Esophagus (tissue), 2 donors: ENCODE data around the gene ST8SIA1. TPM values are rescaled to one million over a fixed set of nuclear protein-coding genes. Genes with fewer than 3 reads are reported as not detected.

Experiments used
- H3K27ac ChIP-seq, 2 donors: one replicate each; pipeline ENCODE4 v1.5.1; 2013; ENCODE audit warnings: low read depth in 2 of 2, mild to moderate bottlenecking in 2 of 2, inconsistent platforms in 1 of 2, low read length in 1 of 2, moderate library complexity in 1 of 2
- H3K27me3 ChIP-seq, 2 donors: one replicate each; pipeline ENCODE4 v1.6.1; 2013; ENCODE audit warnings: low read length in 2 of 2, control low read depth in 1 of 2, mild to moderate bottlenecking in 1 of 2; ENCODE audit not compliant: insufficient read depth in 2 of 2, control insufficient read depth in 1 of 2
- H3K36me3 ChIP-seq, 2 donors: one replicate each; pipeline ENCODE4 v1.6.1; 2013; ENCODE audit warnings: low read length in 1 of 2; ENCODE audit not compliant: control insufficient read depth in 2 of 2, insufficient read depth in 2 of 2
- H3K4me1 ChIP-seq, 2 donors: one replicate each; pipeline ENCODE4 v1.6.1; 2013; ENCODE audit warnings: low read length in 1 of 2; ENCODE audit not compliant: control insufficient read depth in 2 of 2, insufficient read depth in 2 of 2
- H3K4me3 ChIP-seq, 2 donors: one replicate each; pipeline ENCODE4 v1.5.1; 2013; ENCODE audit warnings: low read length in 2 of 2, mild to moderate bottlenecking in 2 of 2, low read depth in 1 of 2, moderate library complexity in 1 of 2
- H3K9me3 ChIP-seq, 2 donors: one replicate each; pipeline ENCODE4 v1.6.1; 2013; ENCODE audit warnings: mild to moderate bottlenecking in 2 of 2, low read depth in 1 of 2, low read length in 1 of 2, moderate library complexity in 1 of 2; ENCODE audit not compliant: control insufficient read depth in 2 of 2, insufficient read depth in 1 of 2
- WGBS, 2 donors: extraction: QIAGEN DNeasy Blood & Tissue Kit; methylation state at CpG; one replicate each; pipeline ENCODE4 v1.1.7; 2013; 5-methylcytosine and 5-hydroxymethylcytosine counted together
- polyA plus RNA-seq, 2 donors: library from polyadenylated mRNA; stranded (reverse); fragments of 200-250 nt; gene quantifications; one replicate each; pipeline ENCODE4 v1.2.3, GENCODE V29; 2013
- donor health status: healthy with polysubstance abuse.
- donor health status: Bipolar disorder and iron deficiency.

ST8SIA1 gene
- polyA plus RNA-seq, 2 donors: 0.83 to 1.1 TPM

DNA sequence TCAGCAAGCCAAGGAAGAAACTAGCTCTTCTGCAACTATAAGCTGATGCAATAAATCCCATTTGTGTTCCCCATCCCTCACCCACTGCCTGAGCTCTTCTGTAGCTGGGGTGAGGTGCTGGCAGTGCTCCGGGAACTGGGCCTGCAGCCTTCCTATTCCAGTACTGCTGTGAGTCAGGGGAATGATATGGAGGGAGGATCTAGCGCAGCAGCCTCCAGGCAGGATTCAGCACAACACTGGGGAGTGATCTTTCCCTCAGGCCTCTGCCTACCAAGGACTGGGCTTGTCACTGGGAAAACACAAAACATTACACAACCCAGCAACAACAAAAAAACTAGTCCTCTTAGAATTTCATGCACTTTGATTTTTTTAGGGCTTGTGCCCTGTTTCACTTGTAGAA, 58.7 kb downstream of the ST8SIA1 start:
- Histone ChIP-seq H3K27ac (peak overlapping the region; percentile 78 to 88), H3K4me1 (peaks cover 0 to 3% of the 10 kb centered on the region in 2 donors), H3K36me3 (no peaks in the 10 kb centered on the region), H3K9me3 (no peaks in the 10 kb centered on the region), H3K4me3 (no peak overlapping the region), H3K27me3 (no peaks in the 10 kb centered on the region)
- 35 to 50% methylated on average over 2 of the region's 2 CpGs for WGBS, 2 donors

DNA sequence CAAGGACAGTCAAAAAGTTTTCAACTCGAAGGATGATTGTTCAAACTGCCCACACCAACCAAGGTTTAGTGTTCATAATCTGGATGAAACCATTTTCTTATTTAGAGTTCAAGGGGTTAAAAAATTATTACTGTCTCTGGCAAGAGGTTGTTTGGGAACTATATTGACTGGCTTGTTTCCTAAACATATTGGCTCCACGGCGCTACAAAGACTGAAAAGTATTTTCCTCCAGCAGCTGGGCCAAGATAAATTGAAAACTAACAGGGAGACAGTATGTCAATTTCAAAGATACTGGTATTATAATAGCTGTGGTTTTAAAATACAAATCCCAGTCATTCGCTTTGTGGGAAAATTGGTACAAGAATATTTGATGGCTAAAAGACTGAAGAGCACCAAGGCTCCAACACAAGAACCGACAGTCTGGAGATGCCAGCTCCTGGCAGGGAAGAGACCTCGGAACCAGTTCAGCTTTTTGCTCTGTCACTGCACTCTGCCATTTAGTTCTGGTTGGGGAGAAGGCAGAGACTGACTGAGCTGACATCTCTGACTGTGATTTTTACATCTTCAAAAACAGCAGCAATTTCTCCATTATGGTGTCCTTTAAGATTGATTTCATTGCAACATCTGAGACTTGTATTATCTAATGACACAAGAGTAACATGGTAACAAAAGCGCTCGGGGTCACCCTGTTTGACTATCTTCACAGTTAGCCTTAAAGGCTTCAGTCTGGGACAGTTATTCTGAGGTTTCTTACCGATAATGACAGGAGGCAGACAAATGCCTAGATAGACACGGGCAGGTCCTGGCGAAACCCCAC, 62.0 kb downstream of the ST8SIA1 start:
- Histone ChIP-seq H3K4me1 (peaks cover 0 to 3% of the 10 kb centered on the region in 2 donors), H3K4me3 (no peak overlapping the region), H3K9me3 (no peaks in the 10 kb centered on the region), H3K27me3 (no peaks in the 10 kb centered on the region), H3K36me3 (no peaks in the 10 kb centered on the region), H3K27ac (no peak overlapping the region)
- WGBS, 2 donors: 56 to 61% methylated on average over 11 of the region's 11 CpGs

DNA sequence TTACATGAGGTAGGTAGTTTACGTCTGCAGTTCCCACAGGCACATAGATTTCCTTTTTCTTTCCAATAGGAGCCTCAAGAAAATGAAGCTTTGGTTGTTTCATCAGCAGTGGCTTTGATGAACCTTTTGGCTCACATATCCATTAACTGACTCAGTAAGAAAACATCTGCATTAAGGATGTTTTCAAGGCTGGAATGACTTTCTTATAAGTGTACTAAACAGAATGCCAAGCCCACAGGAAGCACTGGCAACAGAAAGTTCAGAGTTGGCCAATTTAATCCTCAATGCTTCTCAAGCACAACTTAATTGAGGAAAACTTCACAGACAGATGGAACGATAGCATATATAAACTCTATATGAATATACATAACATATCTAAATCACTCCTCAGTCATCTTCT, 63.5 kb downstream of the ST8SIA1 start:
- Histone ChIP-seq H3K4me1 (no peaks in the 10 kb centered on the region), H3K36me3 (no peaks in the 10 kb centered on the region), H3K4me3 (no peak overlapping the region), H3K27ac (no peak overlapping the region), H3K9me3 (no peaks in the 10 kb centered on the region), H3K27me3 (no peaks in the 10 kb centered on the region)
- WGBS, 2 donors: 46 to 65% methylated on average over 2 of the region's 2 CpGs

DNA sequence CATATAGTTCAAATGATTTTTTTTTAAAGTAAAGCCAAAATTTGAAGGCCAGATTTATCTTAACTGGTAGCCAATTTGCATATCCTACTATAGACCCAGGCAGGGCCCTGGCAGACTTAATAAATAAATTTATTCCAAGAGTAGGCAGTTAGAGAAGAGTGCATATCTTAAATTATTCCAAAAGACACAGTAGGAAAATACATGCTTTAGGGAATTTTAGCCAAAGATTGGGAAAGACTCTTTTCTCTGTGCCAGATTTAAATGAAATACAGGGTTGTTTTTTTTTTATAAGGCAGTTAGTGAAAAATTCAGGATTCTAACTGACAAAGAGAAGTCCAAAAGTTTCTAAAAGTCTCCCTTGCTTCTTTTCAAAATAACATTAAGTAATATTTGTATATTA, 65.5 kb downstream of the ST8SIA1 start:
- Histone ChIP-seq H3K4me3 (no peak overlapping the region), H3K27me3 (no peaks in the 10 kb centered on the region), H3K4me1 (no peaks in the 10 kb centered on the region), H3K27ac (no peak overlapping the region), H3K9me3 (no peaks in the 10 kb centered on the region), H3K36me3 (no peaks in the 10 kb centered on the region)

DNA sequence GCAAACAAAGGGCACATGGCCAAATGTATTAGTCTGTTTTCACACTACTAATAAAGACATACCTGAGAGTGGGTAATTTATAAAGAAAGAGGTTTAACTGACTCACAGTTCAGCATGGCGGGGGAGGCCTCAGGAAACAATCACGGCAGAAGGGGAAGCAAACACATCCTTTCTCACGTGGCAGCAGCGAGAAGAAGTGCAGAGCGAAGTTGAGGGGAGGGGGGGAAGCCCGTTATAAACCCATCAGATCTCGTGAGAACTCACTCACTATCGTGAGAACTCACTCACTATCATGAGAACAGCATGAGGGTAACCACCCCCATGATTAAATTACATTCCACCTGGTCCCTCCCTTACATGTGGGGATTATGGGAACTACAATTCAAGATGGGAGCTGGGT, 66.1 kb downstream of the ST8SIA1 start:
- 66 to 73% methylated on average over 8 of the region's 8 CpGs for WGBS, 2 donors
- no peaks in the 10 kb centered on the region for H3K27me3 ChIP-seq
- H3K9me3 ChIP-seq: no peaks in the 10 kb centered on the region
- H3K36me3 ChIP-seq: no peaks in the 10 kb centered on the region
- H3K4me3 ChIP-seq: no peak overlapping the region
- no peak overlapping the region for H3K27ac ChIP-seq
- no peaks in the 10 kb centered on the region for H3K4me1 ChIP-seq

DNA sequence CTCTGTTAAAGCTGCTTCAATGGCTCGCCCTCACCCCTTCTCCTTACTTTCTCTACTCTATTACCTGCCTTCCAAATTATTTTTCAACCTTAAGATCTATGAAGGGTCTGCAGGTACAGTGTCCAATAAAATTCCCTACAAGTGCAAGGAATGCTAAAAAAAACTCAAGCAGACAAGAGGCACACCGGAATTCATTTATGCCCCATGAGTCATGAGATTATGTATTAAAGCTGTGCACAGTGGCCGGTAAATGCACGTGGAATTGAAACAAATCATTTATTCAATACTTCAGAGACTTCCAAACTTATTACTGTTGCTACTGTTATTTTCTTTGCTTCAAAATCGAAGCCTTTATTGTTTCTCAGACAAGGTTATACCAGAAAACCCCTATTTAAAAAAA, 68.4 kb downstream of the ST8SIA1 start:
- Histone ChIP-seq H3K9me3 (no peaks in the 10 kb centered on the region), H3K4me1 (no peaks in the 10 kb centered on the region), H3K27me3 (no peaks in the 10 kb centered on the region), H3K4me3 (no peak overlapping the region), H3K27ac (no peak overlapping the region), H3K36me3 (no peaks in the 10 kb centered on the region)
- WGBS, 2 donors: 72 to 80% methylated on average over 5 of the region's 5 CpGs

DNA sequence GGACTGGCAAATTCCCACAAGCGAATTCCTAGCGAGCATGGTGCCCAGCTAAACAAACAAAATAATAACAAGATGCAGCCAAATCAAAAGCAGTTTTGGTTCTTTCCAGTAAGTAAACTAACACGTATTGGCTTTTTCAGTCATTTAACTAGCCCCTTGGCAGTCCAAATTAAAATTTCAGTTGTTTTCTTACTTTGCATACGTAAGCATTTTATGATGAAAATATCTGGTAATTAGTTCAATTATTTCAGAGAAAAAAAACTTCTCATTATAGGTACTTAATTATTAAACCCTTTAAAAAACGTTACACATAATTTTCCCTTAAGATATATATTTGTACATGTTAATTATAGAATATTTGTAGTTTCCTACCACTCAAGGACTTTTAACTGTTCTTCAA, 70.1 kb downstream of the ST8SIA1 start:
- H3K36me3 ChIP-seq: no peaks in the 10 kb centered on the region
- H3K4me1 ChIP-seq: no peaks in the 10 kb centered on the region
- no peaks in the 10 kb centered on the region for H3K27me3 ChIP-seq
- H3K27ac ChIP-seq: no peak overlapping the region
- H3K9me3 ChIP-seq: no peaks in the 10 kb centered on the region
- no peak overlapping the region for H3K4me3 ChIP-seq
- WGBS, 2 donors: 83 to 89% methylated on average over 5 of the region's 5 CpGs

DNA sequence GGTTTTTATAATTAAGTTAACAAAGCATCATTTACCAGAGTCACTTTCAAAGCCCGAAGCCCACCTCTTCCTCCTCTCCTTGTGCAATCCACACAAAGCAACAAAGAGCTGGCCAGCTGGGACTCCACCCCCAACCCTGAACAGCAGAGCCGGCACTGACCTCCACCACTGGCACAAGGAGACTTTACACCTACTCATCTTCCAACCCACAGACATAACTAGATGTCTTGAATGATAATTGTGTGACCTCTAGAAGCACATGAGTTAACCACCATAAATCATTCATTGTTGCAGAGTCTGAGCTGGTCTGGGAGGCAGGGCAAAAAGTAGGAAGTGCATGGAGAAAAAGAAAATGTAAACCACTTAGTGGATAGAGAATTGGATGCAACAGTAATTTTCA, 72.2 kb downstream of the ST8SIA1 start:
- WGBS, 2 donors: 36 to 37% methylated on average over 2 of the region's 2 CpGs
- H3K36me3 ChIP-seq: no peaks in the 10 kb centered on the region
- no peak overlapping the region for H3K4me3 ChIP-seq
- no peaks in the 10 kb centered on the region for H3K9me3 ChIP-seq
- H3K4me1 ChIP-seq: no peaks in the 10 kb centered on the region
- H3K27me3 ChIP-seq: no peaks in the 10 kb centered on the region
- H3K27ac ChIP-seq: no peak overlapping the region

DNA sequence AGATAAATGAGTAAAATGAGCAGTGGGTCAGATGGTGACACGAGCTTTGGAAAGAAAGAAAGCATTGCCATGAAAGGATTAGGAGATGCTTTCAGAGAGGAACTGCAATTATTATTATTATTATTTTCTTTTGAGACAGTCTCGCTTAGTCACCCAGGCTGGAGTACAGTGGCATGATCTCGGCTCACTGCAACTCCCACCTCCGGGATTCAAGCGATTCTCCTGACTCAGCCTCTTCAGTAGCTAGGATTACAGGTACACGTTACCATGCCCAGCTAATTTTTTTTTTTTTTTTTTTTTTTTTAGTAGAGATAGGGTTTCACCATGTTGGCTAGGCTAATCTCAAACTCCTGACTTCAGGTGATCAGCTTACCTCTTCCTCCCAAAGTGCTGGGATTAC, 77.4 kb downstream of the ST8SIA1 start:
- Histone ChIP-seq H3K27me3 (no peaks in the 10 kb centered on the region), H3K4me3 (no peak overlapping the region), H3K4me1 (peaks cover 0 to 3% of the 10 kb centered on the region in 2 donors), H3K36me3 (no peaks in the 10 kb centered on the region), H3K27ac (no peak overlapping the region), H3K9me3 (no peaks in the 10 kb centered on the region)
- WGBS, 2 donors: 54 to 59% methylated on average over 6 of the region's 6 CpGs

DNA sequence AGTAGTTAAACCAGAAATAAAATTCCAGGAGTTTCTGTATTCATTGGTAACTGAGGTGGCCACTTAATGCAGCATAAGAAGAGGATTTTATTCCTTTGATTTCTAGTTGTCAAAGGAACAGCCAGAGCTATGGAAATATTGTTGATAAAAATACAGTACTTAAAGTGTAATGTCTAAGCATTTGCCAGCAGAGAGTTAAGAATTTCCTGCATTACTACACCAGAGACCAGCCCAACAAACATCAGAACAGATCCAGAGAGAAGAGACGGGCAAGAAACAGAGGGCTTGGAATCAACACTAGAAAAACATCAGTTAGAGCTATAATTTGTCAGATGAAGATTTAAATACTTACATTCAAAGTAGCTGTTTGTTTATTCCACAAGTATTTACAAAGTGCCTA, 77.9 kb downstream of the ST8SIA1 start:
- Histone ChIP-seq H3K36me3 (no peaks in the 10 kb centered on the region), H3K27me3 (no peaks in the 10 kb centered on the region), H3K27ac (no peak overlapping the region), H3K4me3 (no peak overlapping the region), H3K4me1 (peaks cover 0 to 3% of the 10 kb centered on the region in 2 donors), H3K9me3 (no peaks in the 10 kb centered on the region)
- WGBS, 2 donors: 58 to 59% methylated on average over 1 of the region's 1 CpG
